K562 (cell line): ENCODE measurements around the gene MYRIP. TPM values are rescaled to one million over a fixed set of nuclear protein-coding genes. Genes with fewer than 3 reads are reported as not detected.

ENCODE experiments used
- ATAC-seq: fragments of 200-7000 bp; cut with Tn5 transposase; 3 replicates; pipeline ENCODE4 v1.9.1; 2020; ENCODE audit warnings: moderate library complexity
- BruUV-seq: library from RNA; stranded (reverse); fragments of 400-500 nt; replicated peaks from 2 replicates; lab custom pipeline; 2021; lab: Mats Ljungman, UMichigan
- CTCF ChIA-PET: fragments of 300-600 bp; formaldehyde crosslinking; extraction: SDS; loops from one replicate; lab custom pipeline; 2021; ENCODE audit warnings: low intra/inter-chr PET ratio; lab: Yijun Ruan, JAX
- POLR2A ChIA-PET: fragments of 300-600, 350-650 bp; sonication (Branson Sonifier 250); formaldehyde crosslinking; extraction: SDS; loops from one replicate; lab custom pipeline; 2021; ENCODE audit warnings: antibody characterized with exemption, inconsistent platforms; lab: Yijun Ruan, JAX
- DNase-seq, 4 experiments: peaks; one replicate each; pipeline versions ENCODE4 v3.0.0 to v3.0.0-alpha.2; 2011 to 2018; ENCODE audit warnings: low spot score in 3 of 4, mixed read lengths in 3 of 4; ENCODE audit errors: extremely low read depth in 1 of 4
- FAIRE-seq: peaks from 2 replicates; lab custom pipeline; 2011; peaks lifted over from hg19 to GRCh38; lab: Jason Lieb, UNC
- H2AFZ ChIP-seq: 2 replicates; pipeline ENCODE4 v1.6.0; 2011; ENCODE audit warnings: low read depth, low read length, control low read depth, inconsistent platforms
- H3K27ac ChIP-seq: fragments of 200-600 bp; 3 replicates; pipeline ENCODE4 v1.8.0; 2011; ENCODE audit warnings: low read depth, mild to moderate bottlenecking, control low read depth, inconsistent platforms, low read length, moderate library complexity, mixed read lengths; ENCODE audit errors: extremely low read depth
- H3K27me3 ChIP-seq, 2 experiments: fragments of 300-600 bp in 1 of 2; 2 replicates in 1 of 2; 3 replicates in 1 of 2; pipeline versions ENCODE4 v1.6.0 to v1.8.0; 2011; ENCODE audit warnings: inconsistent platforms in 2 of 2, low read length in 2 of 2, mild to moderate bottlenecking in 1 of 2, mixed read lengths in 1 of 2, moderate library complexity in 1 of 2; ENCODE audit not compliant: control insufficient read depth in 2 of 2, insufficient read depth in 2 of 2
- H3K36me3 ChIP-seq: fragments of 300-600 bp; 3 replicates; pipeline ENCODE4 v1.8.0; 2011; ENCODE audit warnings: mild to moderate bottlenecking, low read length, inconsistent platforms; ENCODE audit not compliant: control insufficient read depth, insufficient read depth
- H3K4me1 ChIP-seq, 2 experiments: fragments of 200-600 bp in 1 of 2; replicated peaks in 1 of 2; 2 replicates in 1 of 2; 3 replicates in 1 of 2; pipeline versions ENCODE4 v1.5.1 to v1.8.0; 2011; ENCODE audit warnings: inconsistent platforms in 2 of 2, low read length in 2 of 2, mild to moderate bottlenecking in 1 of 2, mixed read lengths in 1 of 2, moderate library complexity in 1 of 2; ENCODE audit not compliant: control insufficient read depth in 2 of 2, insufficient read depth in 2 of 2
- H3K4me2 ChIP-seq: 2 replicates; pipeline ENCODE4 v1.6.1; 2011; ENCODE audit warnings: low read length, control low read depth, inconsistent platforms, mixed read lengths; ENCODE audit not compliant: insufficient read depth
- H3K4me3 ChIP-seq: fragments of 200-600 bp; sonication (generic), shearing (Covaris generic); 2 replicates; pipeline ENCODE4 v1.5.1; 2016; ENCODE audit warnings: control low read depth, inconsistent platforms
- H3K79me2 ChIP-seq: fragments of 200-600 bp; 3 replicates; pipeline ENCODE4 v1.8.0; 2011; ENCODE audit warnings: low read length, inconsistent platforms; ENCODE audit not compliant: control insufficient read depth, insufficient read depth
- H3K9ac ChIP-seq, 2 experiments: 2 replicates each; pipeline versions ENCODE4 v1.6.0 to v1.6.1; 2011; ENCODE audit warnings: low read depth in 2 of 2, low read length in 2 of 2, control low read depth in 1 of 2, inconsistent platforms in 1 of 2, mild to moderate bottlenecking in 1 of 2, mixed read lengths in 1 of 2; ENCODE audit not compliant: insufficient read depth in 1 of 2
- H3K9me1 ChIP-seq: one replicate; pipeline ENCODE4 v1.6.0; 2011; ENCODE audit warnings: inconsistent platforms, mild to moderate bottlenecking, low read length, moderate library complexity; ENCODE audit not compliant: control insufficient read depth, insufficient read depth
- H3K9me3 ChIP-seq: replicated peaks from 2 replicates; pipeline ENCODE4 v1.5.1; 2011; ENCODE audit warnings: low read depth, low read length, inconsistent platforms; ENCODE audit not compliant: control insufficient read depth, insufficient read depth
- H4K20me1 ChIP-seq: replicated peaks from 2 replicates; pipeline ENCODE4 v1.6.1; 2011; ENCODE audit warnings: low read length, inconsistent platforms, mixed read lengths; ENCODE audit not compliant: control insufficient read depth, insufficient read depth
- ELK1 ChIP-seq: sonication (generic); formaldehyde crosslinking; IDR thresholded peaks from 2 replicates; pipeline ENCODE4 v1.8.1; 2022; ENCODE audit warnings: missing genetic modification reagents
- MCM5 ChIP-seq: fragments of 450-650 bp; IDR thresholded peaks from 2 replicates; pipeline ENCODE4 v1.6.1; 2016; ENCODE audit warnings: low read depth
- MXD1 ChIP-seq: fragments of 250-450 bp; sonication (Bioruptor Pico); IDR thresholded peaks from 2 replicates; pipeline ENCODE4 v1.8.0; 2021; ENCODE audit warnings: borderline replicate concordance, mild to moderate bottlenecking, moderate library complexity; ENCODE audit not compliant: poor library complexity, severe bottlenecking
- PTTG1 ChIP-seq: fragments of 450-650 bp; IDR thresholded peaks from 2 replicates; pipeline ENCODE4 v1.6.1; 2016; ENCODE audit warnings: low read depth, mild to moderate bottlenecking, missing genetic modification characterization, missing compliant biosample characterization
- ZNF592 ChIP-seq: fragments of 450-650 bp; IDR thresholded peaks from 2 replicates; pipeline ENCODE4 v1.6.1; 2017; ENCODE audit warnings: antibody characterized with exemption, mild to moderate bottlenecking
- WGBS: fragments of 100-300 bp; shearing (Covaris generic); methylation state at CpG from one replicate; pipeline ENCODE4 v1.1.6; 2016; ENCODE audit warnings: low coverage, mixed read lengths; ENCODE audit not compliant: insufficient coverage; ENCODE audit errors: missing lambda C conversion rate; 5-methylcytosine and 5-hydroxymethylcytosine counted together
- in situ Hi-C: fragments of 300-500 bp; cut with MboI; formaldehyde crosslinking; loops from 4 replicates; pipeline ENCODE4 v1.15.0; 2018; ENCODE audit warnings: inconsistent platforms, mixed read lengths
- intact Hi-C: fragments of 100-400 bp; cut with micrococcal nuclease; formaldehyde crosslinking; loops from 2 replicates; pipeline ENCODE4 v1.14.2; 2022
- polyA plus RNA-seq, 8 experiments: library from polyadenylated mRNA; depleted of rRNA in 4 of 8; stranded (reverse) in 5 of 8; unstranded in 3 of 8; fragments of >200 nt; fragmentation: Nextera tagmentation in 2 of 8; fragmentation: Illumina TruSeq in 1 of 8; extraction: Ambion mirVana in 2 of 8; extraction: Trizol in 1 of 8; gene quantifications; 2 replicates each; pipeline versions ENCODE4 v1.2.1 to v1.2.3, GENCODE V29; 2011 to 2014; ENCODE audit warnings: inconsistent platforms in 1 of 8, missing spikeins in 1 of 8
- total RNA-seq, 7 experiments: library from RNA; depleted of rRNA in 6 of 7; stranded (reverse); fragments of >200 nt in 6 of 7; fragmentation: Illumina TruSeq in 2 of 7; extraction: Trizol in 2 of 7; gene quantifications; 2 replicates each; pipeline versions ENCODE4 v1.2.1 to v1.2.3, GENCODE V29; 2011 to 2021; ENCODE audit warnings: low replicate concordance in 1 of 7

MYRIP gene
- total and polyA plus RNA-seq, 9 of the 15 experiments (the other 6 are each of a cell fraction or from before 2014, with no cell fraction given) = 0.03 to 0.12 TPM; not detected in 7

GRCh38 chr3:40229963-40230362 lies 420.6 kb downstream of the MYRIP start:
- Histone ChIP-seq H3K79me2 (no peaks in the 10 kb centered on the region), H3K27ac (no peak overlapping the region), H3K4me1 (no peaks in the 10 kb centered on the region; a peak in 2 of 5 replicates), H4K20me1 (no peaks in the 10 kb centered on the region), H3K4me3 (no peak overlapping the region), H3K27me3 (peaks cover 6 to 30% of the 10 kb centered on the region in 2 experiments; a peak in 2 of 5 replicates), H3K9me1 (no peaks in the 10 kb centered on the region), H3K9me3 (no peaks in the 10 kb centered on the region), H3K9ac (no peak overlapping the region), H3K4me2 (no peak overlapping the region), H3K36me3 (no peaks in the 10 kb centered on the region), H2AFZ (no peak overlapping the region)
- DNase-seq (no peak), FAIRE-seq (no peak), ATAC-seq (no peak)
- TF ChIP-seq PTTG1 (no peak), MXD1 (CRISPR knock-in tag) (no peak), ELK1 (no peak), ZNF592 (no peak), MCM5 (no peak)
- WGBS = 0% methylated on average over 1 of the region's 1 CpG
- no TSS peak for BruUV-seq
- ChIA-PET CTCF (no interaction called here), POLR2A (no interaction called here)
- intact Hi-C loops (no loop called here), in situ Hi-C loops (no loop called here)
